Muscle of leg (tissue), 16 donors: ENCODE measurements around the gene XIAP. TPM values are rescaled to one million over a fixed set of nuclear protein-coding genes. Genes with fewer than 3 reads are reported as not detected.
"Not testable (repeated sequence)": the region's sequence is repeated elsewhere in the genome, so short reads cannot be mapped to it uniquely, and the experiment has no call there.

Experiments
- DNase-seq: peaks from one replicate; pipeline ENCODE4 v3.0.0; 2013
- H3K27ac ChIP-seq: one replicate; pipeline ENCODE4 v1.5.1; 2013; ENCODE audit warnings: mild to moderate bottlenecking, low read length, control low read depth
- H3K27me3 ChIP-seq: one replicate; pipeline ENCODE4 v1.6.1; 2013; ENCODE audit warnings: low read length; ENCODE audit not compliant: control insufficient read depth, insufficient read depth
- H3K36me3 ChIP-seq: one replicate; pipeline ENCODE4 v1.6.1; 2013; ENCODE audit warnings: low read length; ENCODE audit not compliant: control insufficient read depth, insufficient read depth
- H3K4me1 ChIP-seq: one replicate; pipeline ENCODE4 v1.6.1; 2013; ENCODE audit warnings: low read length; ENCODE audit not compliant: control insufficient read depth, insufficient read depth
- H3K4me3 ChIP-seq: one replicate; pipeline ENCODE4 v1.5.1; 2013; ENCODE audit warnings: low read length, control low read depth
- H3K9me3 ChIP-seq: replicated peaks from 2 replicates; pipeline ENCODE4 v1.6.1; 2013; ENCODE audit warnings: low read depth, low read length; ENCODE audit not compliant: control insufficient read depth
- WGBS: methylation state at CpG from one replicate; pipeline ENCODE4 v1.1.5; 2013; ENCODE audit warnings: missing lambda C conversion rate; ENCODE audit not compliant: insufficient coverage; 5-methylcytosine and 5-hydroxymethylcytosine counted together
- long read RNA-seq, 11 donors: transcript quantifications; one replicate each; lab custom pipeline, GENCODE V29; 2026
- polyA plus RNA-seq, 8 donors: library from polyadenylated mRNA; unstranded; fragments of 120-200 nt; gene quantifications; one replicate each; pipeline versions ENCODE4 v1.2.1 to v1.2.3, GENCODE V29; 2013; ENCODE audit warnings: inconsistent platforms in 1 of 8, low replicate concordance in 1 of 8; ENCODE audit not compliant: insufficient read length in 8 of 8, insufficient read depth in 1 of 8
- total RNA-seq: library from RNA; stranded (reverse); fragments of 120-200 nt; gene quantifications from one replicate; pipeline ENCODE4 v1.2.4, GENCODE V29; 2013

The XIAP gene
- total RNA-seq (50.8 TPM), polyA plus RNA-seq (10 to 100 TPM; 22.4 to 40.8 (median 33.8) TPM)
- long read RNA-seq, donor 1, full-length matches to known transcripts, result 3 of 3 reads
- long read RNA-seq, donor 1, partial matches to known transcripts, result 0 of 3 reads
- long read RNA-seq, donor 1, other reads (novel, unspliced or antisense), result 0 of 3 reads
- long read RNA-seq, donor 2, result 0 reads
- long read RNA-seq, donor 3, full-length matches to known transcripts, result 5 of 5 reads
- long read RNA-seq, donor 3, partial matches to known transcripts, result 0 of 5 reads
- long read RNA-seq, donor 3, other reads (novel, unspliced or antisense), result 0 of 5 reads
- long read RNA-seq, donor 4, full-length matches to known transcripts, result 2 of 2 reads
- long read RNA-seq, donor 4, partial matches to known transcripts, result 0 of 2 reads
- long read RNA-seq, donor 4, other reads (novel, unspliced or antisense), result 0 of 2 reads
- long read RNA-seq, donor 5, partial matches to known transcripts, result 0 of 4 reads
- long read RNA-seq, donor 5, other reads (novel, unspliced or antisense), result 0 of 4 reads
- long read RNA-seq, donor 6, full-length matches to known transcripts, result 2 of 11 reads
- long read RNA-seq, donor 6, partial matches to known transcripts, result 9 of 11 reads
- long read RNA-seq, donor 6, other reads (novel, unspliced or antisense), result 0 of 11 reads
- long read RNA-seq, donor 7, full-length matches to known transcripts, result 7 of 29 reads
- long read RNA-seq, donor 7, partial matches to known transcripts, result 22 of 29 reads
- long read RNA-seq, donor 7, other reads (novel, unspliced or antisense), result 0 of 29 reads
- long read RNA-seq, donor 8, result 0 reads
- long read RNA-seq, donor 9, full-length matches to known transcripts, result 3 of 3 reads
- long read RNA-seq, donor 9, partial matches to known transcripts, result 0 of 3 reads
- long read RNA-seq, donor 9, other reads (novel, unspliced or antisense), result 0 of 3 reads
- long read RNA-seq, donor 10, full-length matches to known transcripts, result 4 of 4 reads
- long read RNA-seq, donor 10, partial matches to known transcripts, result 0 of 4 reads
- long read RNA-seq, donor 10, other reads (novel, unspliced or antisense), result 0 of 4 reads
- long read RNA-seq, donor 11, partial matches to known transcripts, result 0 of 1 reads
- long read RNA-seq, donor 11, other reads (novel, unspliced or antisense), result 0 of 1 reads

GRCh38 chrX:123859846-123860838 is at the start of gene XIAP:
XIAP (plus strand) TSS chrX:123860053; CDS start chrX:123885663, 25,610 bp downstream.
- Histone ChIP-seq H3K4me3 (peak within 1 kb of the TSS; percentile 80), H3K4me1 (no peaks in the 10 kb centered on the region), H3K36me3 (no peaks in the 10 kb centered on the region), H3K9me3 (no peaks in the 10 kb centered on the region), H3K27ac (peak within 1 kb of the TSS; percentile 97), H3K27me3 (no peaks in the 10 kb centered on the region)
- peak; percentile 93 for DNase-seq
- 35% methylated on average over 48 of the region's 62 CpGs for WGBS

GRCh38 chrX:123814343-123814742 is 45.5 kb upstream of the XIAP start:
- no peaks in the 10 kb centered on the region for H3K4me1 ChIP-seq
- H3K9me3 ChIP-seq, result no peaks in the 10 kb centered on the region
- no peak overlapping the region for H3K27ac ChIP-seq
- H3K27me3 ChIP-seq, result no peaks in the 10 kb centered on the region
- no peak for DNase-seq
- H3K4me3 ChIP-seq, result no peak overlapping the region
- H3K36me3 ChIP-seq, result no peaks in the 10 kb centered on the region
- WGBS, result 50% methylated on average over 1 of the region's 2 CpGs

GRCh38 chrX:123814934-123815394 is 44.9 kb upstream of the XIAP start:
- H3K4me1 ChIP-seq, H3K36me3 ChIP-seq, H3K27me3 ChIP-seq, DNase-seq, H3K9me3 ChIP-seq, H3K27ac ChIP-seq, H3K4me3 ChIP-seq: not testable (repeated sequence)
- 90% methylated on average over 2 of the region's 12 CpGs for WGBS

- H3K9me3 ChIP-seq, result no peaks in the 10 kb centered on the region
- no peaks in the 10 kb centered on the region for H3K36me3 ChIP-seq
- no peak overlapping the region for H3K27ac ChIP-seq
- H3K4me3 ChIP-seq, result no peak overlapping the region
- no peaks in the 10 kb centered on the region for H3K4me1 ChIP-seq
- no peaks in the 10 kb centered on the region for H3K27me3 ChIP-seq
- 86% methylated on average over 1 of the region's 6 CpGs for WGBS
- no peak for DNase-seq
Measured at GRCh38 chrX:123817288-123817894, 42.5 kb upstream of the XIAP start.

- H3K27me3 ChIP-seq, result no peaks in the 10 kb centered on the region
- no peak overlapping the region for H3K4me3 ChIP-seq
- no peak overlapping the region for H3K27ac ChIP-seq
- DNase-seq, result no peak
- no peaks in the 10 kb centered on the region for H3K36me3 ChIP-seq
- no peaks in the 10 kb centered on the region for H3K4me1 ChIP-seq
- H3K9me3 ChIP-seq, result no peaks in the 10 kb centered on the region
Measured at GRCh38 chrX:123818243-123818642, 41.6 kb upstream of the XIAP start.

- no CpG with 5 or more reads among the region's 1 CpG for WGBS
- DNase-seq, result no peak
Measured at GRCh38 chrX:123822965-123823364, 36.9 kb upstream of the XIAP start.

GRCh38 chrX:123830309-123830708 is 29.5 kb upstream of the XIAP start:
- Histone ChIP-seq H3K27ac (no peak overlapping the region), H3K4me3 (no peak overlapping the region), H3K27me3 (no peaks in the 10 kb centered on the region), H3K36me3 (no peaks in the 10 kb centered on the region), H3K9me3 (no peaks in the 10 kb centered on the region), H3K4me1 (peaks cover 2% of the 10 kb centered on the region)
- WGBS, result 71% methylated on average over 3 of the region's 6 CpGs
- DNase-seq, result no peak

More at GRCh38 chrX:123822965-123823364, 36.9 kb upstream of the XIAP start:
- Histone ChIP-seq H3K27me3 (no peaks in the 10 kb centered on the region), H3K9me3 (no peaks in the 10 kb centered on the region), H3K4me3 (no peak overlapping the region), H3K27ac (no peak overlapping the region), H3K36me3 (no peaks in the 10 kb centered on the region), H3K4me1 (no peaks in the 10 kb centered on the region)

- DNase-seq, result peak; percentile 56
- 57% methylated on average over 5 of the region's 7 CpGs for WGBS
- Histone ChIP-seq H3K4me1 (peaks cover 2% of the 10 kb centered on the region), H3K4me3 (no peak overlapping the region), H3K9me3 (no peaks in the 10 kb centered on the region), H3K36me3 (no peaks in the 10 kb centered on the region), H3K27me3 (no peaks in the 10 kb centered on the region), H3K27ac (no peak overlapping the region)
Measured at GRCh38 chrX:123833387-123833786, 26.5 kb upstream of the XIAP start.

- H3K27ac ChIP-seq, result no peak overlapping the region
- WGBS, result no CpG with 5 or more reads among the region's 1 CpG
- DNase-seq, result peak; percentile 30
Measured at GRCh38 chrX:123834116-123834515, 25.7 kb upstream of the XIAP start.

More at GRCh38 chrX:123834116-123834515, 25.7 kb upstream of the XIAP start:
- no peak overlapping the region for H3K4me3 ChIP-seq
- no peaks in the 10 kb centered on the region for H3K9me3 ChIP-seq
- H3K27me3 ChIP-seq, result no peaks in the 10 kb centered on the region
- no peaks in the 10 kb centered on the region for H3K36me3 ChIP-seq
- peaks cover 2% of the 10 kb centered on the region for H3K4me1 ChIP-seq
